ENCODE data around the gene CFAP47.

The CFAP47 gene

DNA sequence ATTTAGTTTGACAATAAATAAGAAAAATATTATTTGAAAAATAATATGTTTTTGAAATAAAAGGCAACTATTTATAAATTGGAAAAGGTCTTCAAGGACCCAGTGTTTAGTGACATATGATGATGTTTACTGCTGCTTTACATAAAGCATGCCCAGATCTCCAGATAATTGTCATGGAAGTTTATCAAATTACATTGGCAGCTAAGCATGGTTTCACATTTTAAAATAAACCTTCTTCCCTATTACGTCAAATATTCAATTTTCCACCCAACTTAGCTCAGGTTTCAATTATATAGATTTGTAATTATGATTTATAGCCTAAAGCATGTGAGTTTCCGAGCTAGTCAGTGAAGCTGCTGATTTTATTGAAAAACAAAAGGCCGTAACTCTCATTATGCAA, 417.2 kb downstream of the CFAP47 start:
- CTCF ChIA-PET = no interaction called here
- TF ChIP-seq, protein P1, sequence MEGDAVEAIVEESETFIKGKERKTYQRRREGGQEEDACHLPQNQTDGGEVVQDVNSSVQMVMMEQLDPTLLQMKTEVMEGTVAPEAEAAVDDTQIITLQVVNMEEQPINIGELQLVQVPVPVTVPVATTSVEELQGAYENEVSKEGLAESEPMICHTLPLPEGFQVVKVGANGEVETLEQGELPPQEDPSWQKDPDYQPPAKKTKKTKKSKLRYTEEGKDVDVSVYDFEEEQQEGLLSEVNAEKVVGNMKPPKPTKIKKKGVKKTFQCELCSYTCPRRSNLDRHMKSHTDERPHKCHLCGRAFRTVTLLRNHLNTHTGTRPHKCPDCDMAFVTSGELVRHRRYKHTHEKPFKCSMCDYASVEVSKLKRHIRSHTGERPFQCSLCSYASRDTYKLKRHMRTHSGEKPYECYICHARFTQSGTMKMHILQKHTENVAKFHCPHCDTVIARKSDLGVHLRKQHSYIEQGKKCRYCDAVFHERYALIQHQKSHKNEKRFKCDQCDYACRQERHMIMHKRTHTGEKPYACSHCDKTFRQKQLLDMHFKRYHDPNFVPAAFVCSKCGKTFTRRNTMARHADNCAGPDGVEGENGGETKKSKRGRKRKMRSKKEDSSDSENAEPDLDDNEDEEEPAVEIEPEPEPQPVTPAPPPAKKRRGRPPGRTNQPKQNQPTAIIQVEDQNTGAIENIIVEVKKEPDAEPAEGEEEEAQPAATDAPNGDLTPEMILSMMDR (IDR thresholded peaks at IDR 0.05; ENCODE audit: insufficient read depth, low read length, missing control alignments) = no peak
- POLR2A ChIA-PET = no interaction called here
- no peak overlapping the region for H3K4me3 ChIP-seq (ENCODE audit: low read depth, low read length)
- no peak for DNase-seq (ENCODE audit: low read depth, low spot score)

DNA sequence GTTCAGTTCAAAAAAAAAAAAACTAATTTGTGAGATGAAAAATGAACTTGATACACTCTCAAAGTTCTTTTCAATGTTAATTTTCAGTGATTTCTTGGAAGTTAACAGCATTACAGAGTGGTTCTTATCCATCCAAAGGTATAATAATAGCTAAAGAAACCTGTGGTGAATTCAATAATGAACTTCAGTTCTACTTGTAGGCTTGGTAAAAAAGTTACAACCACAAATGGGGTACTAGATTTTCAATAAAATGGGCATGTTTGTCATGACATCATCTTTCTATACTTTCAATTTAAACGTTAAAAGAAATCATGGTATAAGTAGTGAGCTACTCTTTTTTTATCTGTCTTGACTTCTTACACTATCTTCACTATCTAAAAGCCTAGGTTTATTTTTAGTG, 424.8 kb downstream of the CFAP47 start:
- TF ChIP-seq, protein P1 (IDR thresholded peaks at IDR 0.05; ENCODE audit: insufficient read depth, low read length, missing control alignments) = no peak
- CTCF ChIA-PET = no interaction called here
- no peak for DNase-seq (ENCODE audit: low read depth, low spot score)
- POLR2A ChIA-PET = no interaction called here
- no peak overlapping the region for H3K4me3 ChIP-seq (ENCODE audit: low read depth, low read length)

DNA sequence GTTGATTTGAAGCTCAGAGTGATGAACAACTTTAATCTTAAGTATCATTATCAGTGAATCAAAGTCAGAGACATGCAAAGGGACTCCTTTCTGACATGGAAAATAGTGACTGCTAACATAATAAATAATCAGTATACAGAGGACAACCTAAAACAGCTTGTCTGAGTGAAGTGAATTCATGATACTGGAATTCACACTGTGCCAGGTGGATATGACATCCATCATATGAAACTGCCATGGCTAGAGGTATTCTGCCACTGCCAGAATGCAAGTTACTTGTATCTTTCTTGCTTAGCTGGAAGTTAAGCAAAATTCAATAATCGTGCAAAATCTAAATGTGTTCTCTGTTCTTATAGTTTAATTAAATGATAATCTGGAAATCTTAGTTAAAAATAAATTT, 429.0 kb downstream of the CFAP47 start:
- CTCF ChIA-PET = no interaction called here
- POLR2A ChIA-PET = no interaction called here
- TF ChIP-seq, protein P1 (IDR thresholded peaks at IDR 0.05; ENCODE audit: insufficient read depth, low read length, missing control alignments) = no peak
- no peak for DNase-seq (ENCODE audit: low read depth, low spot score)
- no peak overlapping the region for H3K4me3 ChIP-seq (ENCODE audit: low read depth, low read length)

DNA sequence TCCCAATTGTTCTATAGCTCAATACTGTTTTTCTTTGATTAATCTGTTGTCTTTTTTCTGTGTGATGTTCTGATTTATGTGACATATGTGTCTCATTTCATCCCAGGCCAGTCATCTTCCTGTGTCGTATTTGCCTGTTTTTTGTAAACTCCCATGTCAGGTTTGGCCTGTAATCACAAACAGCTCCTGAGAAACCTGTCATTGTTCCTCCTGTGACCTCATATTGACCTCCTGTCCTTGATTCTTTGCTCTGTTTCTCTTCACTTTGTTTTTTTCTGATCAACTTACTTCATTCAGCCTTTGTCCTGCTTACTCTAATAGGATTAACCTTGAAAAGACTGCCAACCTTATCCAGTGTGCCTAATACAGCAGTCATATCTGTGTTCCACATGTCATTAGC, 438.3 kb downstream of the CFAP47 start:
- CTCF ChIA-PET = no interaction called here
- no peak for DNase-seq (ENCODE audit: low read depth, low spot score)
- POLR2A ChIA-PET = no interaction called here
- H3K4me3 ChIP-seq (ENCODE audit: low read depth, low read length) = no peak overlapping the region
- TF ChIP-seq, protein P1 (IDR thresholded peaks at IDR 0.05; ENCODE audit: insufficient read depth, low read length, missing control alignments) = no peak

DNA sequence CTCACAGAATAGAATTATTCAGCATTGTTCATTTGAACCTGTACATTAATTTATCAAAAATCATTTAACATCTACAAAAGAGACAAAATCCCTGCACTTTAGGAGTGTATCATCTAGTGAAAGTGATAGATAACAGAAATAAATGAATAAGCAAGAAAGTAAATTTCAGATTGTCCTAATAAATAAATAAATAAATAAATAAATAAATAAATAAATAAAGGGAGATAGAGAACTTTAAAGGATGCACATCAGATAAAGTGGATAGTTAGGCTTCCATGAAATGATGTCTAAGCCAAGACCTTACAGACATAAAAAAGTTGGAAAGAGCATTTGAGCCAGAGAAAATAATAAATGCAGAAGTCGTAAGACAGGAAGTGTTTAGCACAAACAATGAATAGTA, 444.7 kb downstream of the CFAP47 start:
- ChIA-PET POLR2A (no interaction called here), CTCF (no interaction called here)

DNA sequence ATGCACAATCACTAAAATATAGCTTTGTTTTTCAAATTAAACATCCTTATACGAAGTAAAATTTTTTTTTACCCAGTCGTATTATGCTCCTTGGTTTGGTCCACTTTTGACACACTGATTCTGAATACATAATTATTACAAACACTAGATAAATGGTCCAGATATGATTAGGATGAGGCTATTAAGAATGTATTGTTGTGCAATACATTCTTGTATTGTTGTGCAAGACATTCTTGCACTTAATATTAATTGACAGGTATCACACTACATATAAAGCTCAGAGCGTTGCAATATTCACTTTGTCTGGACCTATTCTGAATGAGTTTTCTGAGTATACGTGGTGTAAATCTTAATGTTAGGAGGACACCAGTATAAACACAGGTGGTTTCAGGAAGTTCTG, 464.0 kb downstream of the CFAP47 start:
- ChIA-PET CTCF (no interaction called here), POLR2A (no interaction called here)
- TF ChIP-seq, protein P1 (IDR thresholded peaks at IDR 0.05; ENCODE audit: insufficient read depth, low read length, missing control alignments) = no peak
- H3K4me3 ChIP-seq (ENCODE audit: low read depth, low read length) = no peak overlapping the region
- no peak for DNase-seq (ENCODE audit: low read depth, low spot score)

More for the DNA sequence above, 444.7 kb downstream of the CFAP47 start:
- DNase-seq (ENCODE audit: low read depth, low spot score) = no peak
- no peak overlapping the region for H3K4me3 ChIP-seq (ENCODE audit: low read depth, low read length)
- TF ChIP-seq, protein P1 (IDR thresholded peaks at IDR 0.05; ENCODE audit: insufficient read depth, low read length, missing control alignments) = no peak

All from AG04449 (cell line).